Stimulated activated memory B cell treated with anti-CD40 and anti-IgM and Interleukin-4, amounts not matched to agents 10 μg/mL and 1 μg/mL and 100 μg/mL, for 72 hours (primary cell): ENCODE data around the gene RAI1.

Experiments used
- ATAC-seq: fragments of 150-1000 bp; cut with Tn5 transposase; 2 replicates; pipeline ENCODE4 v1.10.0; 2021
- H3K27ac Mint-ChIP-seq: one replicate; pipeline ENCODE4 v1.8.0; 2022; ENCODE audit warnings: mild to moderate bottlenecking, mixed read lengths
- H3K27me3 Mint-ChIP-seq: one replicate; pipeline ENCODE4 v1.8.0; 2022; ENCODE audit warnings: mixed read lengths
- H3K36me3 Mint-ChIP-seq: one replicate; pipeline ENCODE4 v1.8.0; 2022; ENCODE audit warnings: mixed read lengths
- H3K4me1 Mint-ChIP-seq: one replicate; pipeline ENCODE4 v1.8.0; 2022; ENCODE audit warnings: mixed read lengths
- H3K4me3 Mint-ChIP-seq: one replicate; pipeline ENCODE4 v1.8.0; 2022; ENCODE audit warnings: mild to moderate bottlenecking, moderate library complexity, mixed read lengths
- H3K9me3 Mint-ChIP-seq: one replicate; pipeline ENCODE4 v1.8.0; 2022; ENCODE audit warnings: mixed read lengths

RAI1 gene

DNA sequence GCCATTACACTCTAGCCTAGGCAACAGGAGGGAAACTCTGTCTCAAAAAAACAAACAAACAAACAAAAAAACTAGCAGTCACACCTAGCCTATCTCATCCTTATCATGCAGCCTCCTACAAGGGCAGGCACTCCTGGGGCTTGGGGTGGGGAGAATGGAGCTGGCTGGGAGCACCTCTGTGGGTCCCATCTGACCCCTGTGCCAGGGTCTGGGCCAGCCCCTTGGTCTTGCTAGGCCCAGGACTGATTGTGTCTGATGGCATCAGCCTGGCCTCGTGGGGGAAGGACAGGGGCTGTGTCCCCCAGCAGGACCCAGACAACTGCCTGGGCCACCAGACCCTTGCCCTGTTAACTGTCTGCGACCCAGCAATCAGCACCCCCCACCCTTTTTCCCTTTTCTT, 105.7 kb downstream of the RAI1 start:
- Mint-ChIP-seq H3K36me3 (no peaks in the 10 kb centered on the region), H3K27me3 (no peaks in the 10 kb centered on the region), H3K4me1 (peaks cover 49% of the 10 kb centered on the region), H3K27ac (no peak overlapping the region), H3K9me3 (no peaks in the 10 kb centered on the region), H3K4me3 (no peak overlapping the region)
- ATAC-seq = no peak

DNA sequence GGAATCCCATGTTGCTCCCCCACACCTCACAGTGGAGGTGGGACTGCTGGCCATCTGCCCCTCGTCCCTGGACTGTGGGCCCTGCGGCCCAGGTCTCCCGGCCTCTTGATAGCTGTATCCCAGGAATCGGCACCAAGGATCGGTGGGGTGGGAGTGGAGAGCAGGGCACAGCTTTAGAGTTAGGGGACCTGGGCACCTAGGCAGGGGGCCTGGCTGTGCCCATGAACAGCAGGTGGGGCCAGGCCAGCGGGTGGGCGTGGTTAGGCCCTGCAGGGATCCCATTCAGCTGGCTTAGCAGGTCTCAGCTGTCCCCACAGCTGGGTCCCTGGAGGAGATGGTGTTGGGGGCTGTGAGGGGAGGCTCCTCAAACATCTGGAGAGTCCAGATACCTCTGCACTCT, 106.3 kb downstream of the RAI1 start:
- Mint-ChIP-seq H3K27me3 (no peaks in the 10 kb centered on the region), H3K4me1 (peaks cover 55% of the 10 kb centered on the region), H3K9me3 (no peaks in the 10 kb centered on the region), H3K27ac (no peak overlapping the region), H3K4me3 (no peak overlapping the region), H3K36me3 (no peaks in the 10 kb centered on the region)
- ATAC-seq = no peak

DNA sequence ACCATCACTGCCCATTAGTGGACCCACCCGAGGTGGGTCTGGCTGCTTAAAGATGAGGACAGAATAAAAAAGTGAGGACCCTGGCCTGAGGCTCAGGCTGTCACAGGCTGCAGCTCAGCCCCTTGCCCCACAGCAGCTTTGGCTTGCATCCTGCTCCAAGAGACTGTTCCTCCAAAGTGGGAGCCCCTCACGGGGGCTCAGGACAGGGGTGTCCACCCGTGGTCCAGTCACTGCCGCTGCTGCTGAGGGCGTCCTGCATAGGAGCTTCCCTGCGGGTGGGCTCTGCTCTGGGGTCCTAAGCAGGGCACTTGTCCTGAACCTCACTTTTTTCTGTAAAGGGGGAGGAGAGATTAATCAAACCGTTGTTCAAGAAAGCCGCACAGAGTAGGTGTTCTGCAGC, 107.7 kb downstream of the RAI1 start:
- H3K36me3 Mint-ChIP-seq = peaks cover 9% of the 10 kb centered on the region
- H3K27ac Mint-ChIP-seq = no peak overlapping the region
- peaks cover 60% of the 10 kb centered on the region for H3K4me1 Mint-ChIP-seq
- H3K4me3 Mint-ChIP-seq = no peak overlapping the region
- no peaks in the 10 kb centered on the region for H3K27me3 Mint-ChIP-seq
- ATAC-seq = no peak
- H3K9me3 Mint-ChIP-seq = no peaks in the 10 kb centered on the region

- ATAC-seq = no peak
- Mint-ChIP-seq H3K4me3 (no peak overlapping the region), H3K36me3 (peaks cover 13% of the 10 kb centered on the region), H3K9me3 (no peaks in the 10 kb centered on the region), H3K27me3 (no peaks in the 10 kb centered on the region), H3K4me1 (peaks cover 56% of the 10 kb centered on the region), H3K27ac (no peak overlapping the region)
These were observed 108.2 kb downstream of the RAI1 start for GRCh38 chr17:17789410-17789809.

GRCh38 chr17:17789828-17790636, 108.8 kb downstream of the RAI1 start:
- Mint-ChIP-seq H3K4me3 (no peak overlapping the region), H3K27me3 (no peaks in the 10 kb centered on the region), H3K4me1 (peaks cover 50% of the 10 kb centered on the region), H3K9me3 (no peaks in the 10 kb centered on the region), H3K36me3 (peaks cover 20% of the 10 kb centered on the region), H3K27ac (no peak overlapping the region)
- ATAC-seq = no peak

DNA sequence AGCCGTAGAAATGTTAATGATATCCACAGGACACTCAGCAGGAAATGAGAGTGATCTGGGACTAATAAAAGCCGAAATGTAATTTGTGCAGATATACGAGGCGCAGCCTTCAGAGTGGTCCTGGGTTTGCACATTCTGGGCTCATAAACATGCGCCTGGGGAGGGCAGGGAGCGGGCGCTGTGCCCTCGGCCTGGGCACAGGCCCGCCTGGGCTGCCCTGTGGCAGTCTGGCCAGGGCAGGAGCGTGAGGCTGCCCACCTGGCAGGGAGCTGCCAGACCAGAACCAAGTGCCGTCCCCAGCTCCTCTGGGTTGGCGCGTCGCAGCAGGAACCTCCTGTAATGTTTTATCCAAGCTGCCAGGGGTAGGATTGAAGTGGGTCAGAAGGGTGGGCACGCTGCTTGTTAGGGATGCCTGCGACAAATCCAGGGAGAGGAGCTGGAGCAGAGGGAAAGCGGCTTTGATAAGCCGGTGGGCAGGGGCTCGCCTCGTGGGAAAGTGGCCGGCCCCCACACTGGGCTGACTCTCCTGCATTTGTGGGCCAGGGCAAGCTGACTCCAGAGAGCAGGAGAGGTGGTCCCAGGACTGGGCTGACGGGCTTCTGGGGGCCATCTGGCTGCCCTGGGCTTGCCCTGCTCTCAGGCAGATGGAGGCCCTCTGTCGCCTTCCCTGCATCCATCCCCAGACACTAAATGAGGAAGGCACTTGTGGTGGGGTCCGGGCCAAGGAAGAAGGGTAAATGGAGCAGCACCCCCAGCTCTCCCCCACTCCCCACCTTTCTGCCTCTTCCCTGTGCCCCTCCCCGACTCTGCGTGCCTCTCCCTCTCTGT, 109.6 kb downstream of the RAI1 start:
- no peak overlapping the region for H3K4me3 Mint-ChIP-seq
- H3K27ac Mint-ChIP-seq = peak overlapping the region; percentile 57
- H3K9me3 Mint-ChIP-seq = no peaks in the 10 kb centered on the region
- no peaks in the 10 kb centered on the region for H3K27me3 Mint-ChIP-seq
- H3K36me3 Mint-ChIP-seq = peaks cover 24% of the 10 kb centered on the region
- peaks cover 42% of the 10 kb centered on the region for H3K4me1 Mint-ChIP-seq
- ATAC-seq = no peak

DNA sequence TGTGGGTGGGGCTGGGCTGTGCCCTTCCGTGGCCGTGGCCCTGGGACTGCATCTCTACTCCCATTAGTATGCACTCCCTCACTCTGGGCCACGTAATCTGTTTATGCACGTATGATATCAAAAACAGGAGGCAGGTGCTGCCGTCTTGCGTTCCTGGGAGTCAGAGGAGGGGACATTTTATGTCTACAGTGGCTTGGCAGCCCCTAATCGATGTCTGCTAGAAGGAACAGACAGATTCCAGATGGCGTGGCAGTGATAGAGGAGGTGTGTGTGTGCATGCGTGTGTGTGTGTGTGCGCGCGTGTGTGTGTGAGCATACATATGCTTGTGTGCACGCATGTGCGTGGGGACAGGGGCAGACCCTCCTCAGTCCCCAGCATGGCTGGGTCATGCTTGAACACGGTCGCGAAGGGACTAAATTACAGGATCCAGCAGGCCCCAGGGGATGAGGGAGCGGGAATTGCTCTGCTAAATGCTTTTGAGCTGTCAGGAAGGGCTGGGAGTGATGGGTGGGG, 110.8 kb downstream of the RAI1 start:
- H3K4me1 Mint-ChIP-seq = peaks cover 41% of the 10 kb centered on the region
- no peaks in the 10 kb centered on the region for H3K9me3 Mint-ChIP-seq
- H3K36me3 Mint-ChIP-seq = peaks cover 29% of the 10 kb centered on the region
- H3K4me3 Mint-ChIP-seq = no peak overlapping the region
- no peaks in the 10 kb centered on the region for H3K27me3 Mint-ChIP-seq
- no peak for ATAC-seq
- H3K27ac Mint-ChIP-seq = peak overlapping the region; percentile 57

- H3K9me3 Mint-ChIP-seq = no peaks in the 10 kb centered on the region
- H3K27me3 Mint-ChIP-seq = no peaks in the 10 kb centered on the region
- H3K4me3 Mint-ChIP-seq = peak overlapping the region; percentile 15
- H3K36me3 Mint-ChIP-seq = peaks cover 32% of the 10 kb centered on the region
- no peak overlapping the region for H3K27ac Mint-ChIP-seq
- H3K4me1 Mint-ChIP-seq = peaks cover 41% of the 10 kb centered on the region
- peak; percentile 5 for ATAC-seq
These were observed 111.5 kb downstream of the RAI1 start for GRCh38 chr17:17792551-17793377.

DNA sequence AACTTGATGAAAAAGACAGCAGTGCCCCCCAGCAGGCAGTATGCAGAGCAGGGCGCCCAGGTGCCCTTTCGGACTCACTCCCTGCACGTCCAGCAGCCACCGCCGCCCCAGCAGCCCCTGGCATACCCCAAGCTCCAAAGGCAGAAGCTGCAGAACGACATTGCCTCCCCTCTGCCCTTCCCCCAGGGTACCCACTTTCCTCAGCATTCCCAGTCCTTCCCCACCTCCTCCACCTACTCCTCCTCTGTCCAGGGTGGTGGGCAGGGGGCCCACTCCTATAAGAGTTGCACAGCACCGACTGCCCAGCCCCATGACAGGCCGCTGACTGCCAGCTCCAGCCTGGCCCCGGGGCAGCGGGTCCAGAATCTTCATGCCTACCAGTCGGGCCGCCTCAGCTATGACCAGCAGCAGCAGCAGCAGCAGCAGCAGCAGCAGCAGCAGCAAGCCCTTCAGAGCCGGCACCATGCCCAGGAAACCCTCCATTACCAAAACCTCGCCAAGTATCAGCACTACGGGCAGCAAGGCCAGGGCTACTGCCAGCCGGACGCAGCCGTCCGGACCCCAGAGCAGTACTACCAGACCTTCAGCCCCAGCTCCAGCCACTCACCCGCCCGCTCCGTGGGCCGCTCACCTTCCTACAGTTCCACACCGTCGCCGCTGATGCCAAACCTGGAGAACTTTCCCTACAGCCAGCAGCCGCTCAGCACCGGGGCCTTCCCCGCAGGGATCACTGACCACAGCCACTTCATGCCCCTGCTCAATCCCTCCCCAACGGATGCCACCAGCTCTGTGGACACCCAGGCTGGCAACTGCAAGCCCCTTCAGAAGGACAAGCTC, 112.3 kb downstream of the RAI1 start:
- no peak overlapping the region for H3K4me3 Mint-ChIP-seq
- H3K9me3 Mint-ChIP-seq = no peaks in the 10 kb centered on the region
- H3K27me3 Mint-ChIP-seq = no peaks in the 10 kb centered on the region
- H3K36me3 Mint-ChIP-seq = peaks cover 35% of the 10 kb centered on the region
- no peak for ATAC-seq
- no peak overlapping the region for H3K27ac Mint-ChIP-seq
- H3K4me1 Mint-ChIP-seq = peaks cover 36% of the 10 kb centered on the region

DNA sequence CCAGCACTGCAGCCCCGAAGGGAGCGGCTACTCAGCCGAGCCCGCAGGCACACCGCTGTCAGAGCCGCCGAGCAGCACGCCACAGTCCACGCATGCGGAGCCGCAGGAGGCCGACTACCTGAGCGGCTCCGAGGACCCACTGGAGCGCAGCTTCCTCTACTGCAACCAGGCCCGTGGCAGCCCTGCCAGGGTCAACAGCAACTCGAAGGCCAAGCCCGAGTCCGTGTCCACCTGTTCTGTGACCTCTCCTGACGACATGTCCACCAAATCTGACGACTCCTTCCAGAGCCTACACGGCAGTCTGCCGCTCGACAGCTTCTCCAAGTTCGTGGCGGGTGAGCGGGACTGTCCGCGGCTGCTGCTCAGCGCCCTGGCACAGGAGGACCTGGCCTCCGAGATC, 113.1 kb downstream of the RAI1 start:
- H3K36me3 Mint-ChIP-seq = peaks cover 35% of the 10 kb centered on the region
- no peaks in the 10 kb centered on the region for H3K27me3 Mint-ChIP-seq
- no peak overlapping the region for H3K4me3 Mint-ChIP-seq
- no peak for ATAC-seq
- no peak overlapping the region for H3K27ac Mint-ChIP-seq
- no peaks in the 10 kb centered on the region for H3K9me3 Mint-ChIP-seq
- H3K4me1 Mint-ChIP-seq = peaks cover 28% of the 10 kb centered on the region

GRCh38 chr17:17795296-17795695, 114.0 kb downstream of the RAI1 start:
- Mint-ChIP-seq H3K4me1 (peaks cover 30% of the 10 kb centered on the region), H3K4me3 (no peak overlapping the region), H3K36me3 (peaks cover 40% of the 10 kb centered on the region), H3K27me3 (no peaks in the 10 kb centered on the region), H3K9me3 (no peaks in the 10 kb centered on the region), H3K27ac (no peak overlapping the region)
- no peak for ATAC-seq

- Mint-ChIP-seq H3K27me3 (no peaks in the 10 kb centered on the region), H3K4me1 (peaks cover 30% of the 10 kb centered on the region), H3K27ac (no peak overlapping the region), H3K9me3 (no peaks in the 10 kb centered on the region), H3K4me3 (no peak overlapping the region), H3K36me3 (peaks cover 46% of the 10 kb centered on the region)
- ATAC-seq = no peak
These were observed 114.9 kb downstream of the RAI1 start for GRCh38 chr17:17795946-17796786.

DNA sequence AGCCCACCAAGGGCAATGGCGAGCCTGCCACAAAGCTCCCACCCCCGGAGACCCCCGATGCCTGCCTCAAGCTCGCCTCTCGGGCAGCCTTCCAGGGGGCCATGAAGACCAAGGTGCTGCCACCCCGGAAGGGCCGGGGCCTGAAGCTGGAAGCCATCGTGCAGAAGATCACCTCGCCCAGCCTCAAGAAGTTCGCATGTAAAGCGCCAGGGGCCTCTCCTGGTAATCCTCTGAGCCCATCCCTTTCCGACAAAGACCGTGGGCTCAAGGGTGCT, 115.5 kb downstream of the RAI1 start:
- Mint-ChIP-seq H3K27me3 (no peaks in the 10 kb centered on the region), H3K4me3 (no peak overlapping the region), H3K36me3 (peaks cover 48% of the 10 kb centered on the region), H3K9me3 (no peaks in the 10 kb centered on the region), H3K4me1 (peaks cover 24% of the 10 kb centered on the region), H3K27ac (no peak overlapping the region)
- ATAC-seq = no peak
